K562 (cell line): Measurements from ENCODE around the gene MED19. TPM values are rescaled to one million over a fixed set of nuclear protein-coding genes. Genes with fewer than 3 reads are reported as not detected.
A peak's percentile ranks its signal among the peaks of the same experiment; 100 is the strongest.

Source experiments
- ATF4 ChIP-seq: fragments of 450-650 bp; formaldehyde crosslinking; IDR thresholded peaks from 2 replicates; pipeline ENCODE4 v1.4.0; 2022; ENCODE audit warnings: mild to moderate bottlenecking, moderate library complexity
- CBFA2T3 ChIP-seq: fragments of 450-650 bp; IDR thresholded peaks from 2 replicates; pipeline ENCODE4 v1.6.1; 2017
- ETS2 ChIP-seq: IDR thresholded peaks from 2 replicates; pipeline ENCODE4 v1.6.1; 2016; ENCODE audit warnings: borderline replicate concordance, missing genetic modification characterization, mild to moderate bottlenecking, moderate library complexity, missing compliant biosample characterization; ENCODE audit not compliant: poor library complexity, severe bottlenecking
- HES1 ChIP-seq: fragments of 450-650 bp; IDR thresholded peaks from 2 replicates; pipeline ENCODE4 v1.6.1; 2016; ENCODE audit warnings: low read depth, mild to moderate bottlenecking, moderate library complexity
- KAT2B ChIP-seq: IDR thresholded peaks from one replicate; pipeline ENCODE4 v1.6.1; 2012; ENCODE audit warnings: low read depth, mild to moderate bottlenecking, control low read depth, inconsistent platforms, low read length, moderate library complexity
- KLF6 ChIP-seq: fragments of 250-450 bp; sonication (Bioruptor Pico); IDR thresholded peaks from 2 replicates; pipeline ENCODE4 v1.4.0; 2020; ENCODE audit warnings: mild to moderate bottlenecking, moderate library complexity, borderline replicate concordance
- NR1H2 ChIP-seq: sonication (generic); formaldehyde crosslinking; IDR thresholded peaks from 2 replicates; pipeline ENCODE4 v1.4.0; 2020; ENCODE audit warnings: mild to moderate bottlenecking, missing genetic modification reagents
- PHF8 ChIP-seq: fragments of 200-600 bp; sonication (generic); IDR thresholded peaks from 2 replicates; pipeline ENCODE4 v1.6.1; 2012; ENCODE audit warnings: mixed run types, mild to moderate bottlenecking, inconsistent platforms, low read length, moderate library complexity, borderline replicate concordance
- STAT5A ChIP-seq: IDR thresholded peaks from 2 replicates; pipeline ENCODE4 v1.6.1; 2012; ENCODE audit warnings: low read length, inconsistent platforms, borderline replicate concordance
- TCF7L2 ChIP-seq: fragments of 150-350 bp; IDR thresholded peaks from 2 replicates; pipeline ENCODE4 v1.6.1; 2016; ENCODE audit warnings: low read depth, mild to moderate bottlenecking, low read length, moderate library complexity
- THRAP3 ChIP-seq: fragments of 450-650 bp; IDR thresholded peaks from 2 replicates; pipeline ENCODE4 v1.6.1; 2016; ENCODE audit warnings: mild to moderate bottlenecking, inconsistent platforms, borderline replicate concordance
- ZBTB12 ChIP-seq: fragments of 250-450 bp; sonication (Bioruptor Pico); IDR thresholded peaks from 2 replicates; pipeline ENCODE4 v1.4.0; 2020
- ZBTB2 ChIP-seq: fragments of 450-650 bp; IDR thresholded peaks from 2 replicates; pipeline ENCODE4 v1.6.1; 2016; ENCODE audit warnings: antibody characterized with exemption
- ZBTB7A ChIP-seq: IDR thresholded peaks from 2 replicates; pipeline ENCODE4 v1.6.1; 2011; ENCODE audit warnings: low read depth, mild to moderate bottlenecking, low read length, moderate library complexity, borderline replicate concordance; ENCODE audit not compliant: control insufficient read depth
- ZBTB9 ChIP-seq: fragments of 450-650 bp; formaldehyde crosslinking; IDR thresholded peaks from 2 replicates; pipeline ENCODE4 v1.4.0; 2020; ENCODE audit warnings: mild to moderate bottlenecking, moderate library complexity
- ZKSCAN8 ChIP-seq: fragments of 200-800 bp; sonication (Bioruptor generic); IDR thresholded peaks from 2 replicates; pipeline ENCODE4 v1.6.1; 2016; ENCODE audit warnings: missing genetic modification characterization, missing compliant biosample characterization
- ZNF408 ChIP-seq: fragments of 250-450 bp; sonication (Bioruptor Pico); IDR thresholded peaks from 2 replicates; pipeline ENCODE4 v1.4.0; 2020; ENCODE audit warnings: low read depth, mild to moderate bottlenecking, moderate library complexity
- ZNF584 ChIP-seq: fragments of 200-800 bp; sonication (Bioruptor generic); IDR thresholded peaks from 2 replicates; pipeline ENCODE4 v1.6.1; 2016; ENCODE audit warnings: low read depth, mild to moderate bottlenecking, missing genetic modification characterization, missing compliant biosample characterization
- polyA plus RNA-seq, 8 experiments: library from polyadenylated mRNA; depleted of rRNA in 4 of 8; stranded (reverse) in 5 of 8; unstranded in 3 of 8; fragments of >200 nt; fragmentation: Nextera tagmentation in 2 of 8; fragmentation: Illumina TruSeq in 1 of 8; extraction: Ambion mirVana in 2 of 8; extraction: Trizol in 1 of 8; gene quantifications; 2 replicates each; pipeline versions ENCODE4 v1.2.1 to v1.2.3, GENCODE V29; 2011 to 2014; ENCODE audit warnings: inconsistent platforms in 1 of 8, missing spikeins in 1 of 8
- total RNA-seq, 7 experiments: library from RNA; depleted of rRNA in 6 of 7; stranded (reverse); fragments of >200 nt in 6 of 7; fragmentation: Illumina TruSeq in 2 of 7; extraction: Trizol in 2 of 7; gene quantifications; 2 replicates each; pipeline versions ENCODE4 v1.2.1 to v1.2.3, GENCODE V29; 2011 to 2021; ENCODE audit warnings: low replicate concordance in 1 of 7

Gene MED19
- total and polyA plus RNA-seq, 9 of the 15 experiments (the other 6 are each of a cell fraction or from before 2014, with no cell fraction given): 7.3 to 23.5 (median 15.0) TPM

- no peak for TF ChIP-seq ETS2
- TF ChIP-seq ZBTB9 (CRISPR knock-in tag): 0 out of 2 replicates have a peak, but pooled peaks have one; percentile 8
- peak; percentile 66; the same call in 1 of the 2 replicates for TF ChIP-seq ZBTB2
- TF ChIP-seq HES1: no peak
- no peak for TF ChIP-seq ZNF408 (CRISPR knock-in tag)
- peak; percentile 57; the same call in 1 of the 2 replicates for TF ChIP-seq STAT5A
- peak; percentile 98 for TF ChIP-seq ZBTB7A
- TF ChIP-seq PHF8: peak; percentile 98; the same call in 1 of the 2 replicates
- TF ChIP-seq CBFA2T3: peak; percentile 24; the same call in 1 of the 2 replicates
- 0 out of 2 replicates have a peak, but pooled peaks have one; percentile 51 for TF ChIP-seq ATF4 (CRISPR knock-in tag)
- peak; percentile 71; the same call in 1 of the 2 replicates for TF ChIP-seq NR1H2 (CRISPR knock-in tag)
- TF ChIP-seq KAT2B: no peak
- TF ChIP-seq THRAP3: peak; percentile 90; the same call in 1 of the 2 replicates
- no peak for TF ChIP-seq ZKSCAN8 (CRISPR knock-in tag)
- TF ChIP-seq TCF7L2: peak; percentile 86
- TF ChIP-seq KLF6 (CRISPR knock-in tag): no peak; the same call in 1 of the 2 replicates
- no peak for TF ChIP-seq ZBTB12
- no peak for TF ChIP-seq ZNF584 (CRISPR knock-in tag)
These were observed 29.4 kb upstream of the MED19 start, which contains the start of gene SELENOH (continued) for GRCh38 chr11:57741132-57742086.
